Omental fat pad (tissue), 4 donors: ENCODE measurements around the gene ACYP2. TPM values are rescaled to one million over a fixed set of nuclear protein-coding genes. Genes with fewer than 3 reads are reported as not detected.

Source experiments
- ATAC-seq: fragments of 150-250 bp; one replicate; pipeline ENCODE4 v1.9.1; 2016; ENCODE audit warnings: mild to moderate bottlenecking, moderate library complexity; ENCODE audit not compliant: low FRiP score
- DNase-seq: peaks from one replicate; pipeline ENCODE4 v3.0.0-alpha.2; 2019; ENCODE audit warnings: low spot score
- small RNA-seq: library from RNA; depleted of rRNA; stranded (forward); fragments of <200 nt; gene quantifications from one replicate; pipeline ENCODE3, GENCODE V24; 2016
- total RNA-seq, 4 donors: library from RNA; depleted of rRNA; stranded (reverse); fragments of >200 nt; gene quantifications; one replicate each; pipeline ENCODE4 v1.1.0, GENCODE V29; 2016
- TF ChIP-seq, protein P1 (sequence below), 3 donors: fragments of 450-650 bp; IDR thresholded peaks; one replicate each; pipeline ENCODE4 v1.5.1; 2016 to 2017; ENCODE audit warnings: antibody characterized with exemption in 3 of 3, mild to moderate bottlenecking in 3 of 3, moderate library complexity in 2 of 3

The ACYP2 gene
- total RNA-seq, 4 donors from 2014 or later, result 15.1 to 20.0 (median 18.2) TPM

DNA sequence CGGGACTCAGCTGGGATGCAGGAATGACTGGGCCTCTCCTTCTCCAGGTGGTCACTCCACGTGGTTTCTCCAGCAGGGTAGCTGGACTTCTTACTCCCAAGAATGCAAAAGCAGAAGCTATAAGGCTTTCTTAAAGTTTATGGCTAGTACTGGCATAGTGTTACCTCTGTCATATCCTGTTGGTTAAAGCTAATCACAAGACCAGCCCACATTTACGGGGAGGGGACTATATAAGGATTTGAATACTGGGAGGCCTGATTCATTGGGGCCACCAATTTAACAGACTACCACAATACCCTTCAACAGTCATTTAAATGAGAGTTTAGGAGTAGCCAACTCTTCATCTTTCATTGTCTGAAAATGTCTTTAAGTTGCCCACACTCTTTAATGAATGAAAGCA lies 235.0 kb downstream of the ACYP2 start:
- DNase-seq (no peak), ATAC-seq (no peak)
- TF ChIP-seq, protein P1, sequence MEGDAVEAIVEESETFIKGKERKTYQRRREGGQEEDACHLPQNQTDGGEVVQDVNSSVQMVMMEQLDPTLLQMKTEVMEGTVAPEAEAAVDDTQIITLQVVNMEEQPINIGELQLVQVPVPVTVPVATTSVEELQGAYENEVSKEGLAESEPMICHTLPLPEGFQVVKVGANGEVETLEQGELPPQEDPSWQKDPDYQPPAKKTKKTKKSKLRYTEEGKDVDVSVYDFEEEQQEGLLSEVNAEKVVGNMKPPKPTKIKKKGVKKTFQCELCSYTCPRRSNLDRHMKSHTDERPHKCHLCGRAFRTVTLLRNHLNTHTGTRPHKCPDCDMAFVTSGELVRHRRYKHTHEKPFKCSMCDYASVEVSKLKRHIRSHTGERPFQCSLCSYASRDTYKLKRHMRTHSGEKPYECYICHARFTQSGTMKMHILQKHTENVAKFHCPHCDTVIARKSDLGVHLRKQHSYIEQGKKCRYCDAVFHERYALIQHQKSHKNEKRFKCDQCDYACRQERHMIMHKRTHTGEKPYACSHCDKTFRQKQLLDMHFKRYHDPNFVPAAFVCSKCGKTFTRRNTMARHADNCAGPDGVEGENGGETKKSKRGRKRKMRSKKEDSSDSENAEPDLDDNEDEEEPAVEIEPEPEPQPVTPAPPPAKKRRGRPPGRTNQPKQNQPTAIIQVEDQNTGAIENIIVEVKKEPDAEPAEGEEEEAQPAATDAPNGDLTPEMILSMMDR (IDR thresholded peaks at IDR 0.05), result no peak

DNA sequence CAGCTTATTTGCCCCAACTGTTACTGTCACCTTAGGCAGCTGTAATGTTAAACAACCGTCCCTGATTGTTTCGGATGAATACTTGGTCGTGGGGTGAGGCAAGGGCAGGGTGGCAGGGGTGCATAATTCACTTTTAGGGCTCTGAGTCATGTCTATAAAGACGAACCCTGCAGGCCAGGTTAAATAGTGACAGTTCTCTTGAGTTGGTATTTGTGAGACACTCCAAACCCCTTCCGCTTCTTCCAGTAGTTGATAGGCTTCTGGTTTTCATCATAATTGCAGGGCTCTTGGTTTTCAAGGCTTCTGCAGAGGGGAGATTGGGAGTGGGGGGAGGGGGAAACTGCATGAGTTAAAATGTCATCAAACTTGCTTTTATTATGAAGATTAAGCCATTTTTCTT lies 237.8 kb downstream of the ACYP2 start:
- ATAC-seq, result no peak
- TF ChIP-seq, protein P1 (IDR thresholded peaks at IDR 0.05), result no peak
- no peak for DNase-seq

Small RNA genes within 50 kb of the gene (small RNA-seq; reads per million reads assigned to genes)
- gene RNU7-172P, result not detected

Other genes with a start within 250 kb of the ACYP2 start
- gene PSME4, start 144.6 kb upstream of the ACYP2 start, total RNA-seq, result 10 to 100 TPM; 35.8 to 97.9 (median 45.5) TPM
- gene TSPYL6, start 140.6 kb downstream of the ACYP2 start, total RNA-seq, result under 1 TPM in 1 of 4 donors, not detected in 3; 0.32 TPM